ENCODE results near the gene SNX9. TPM values are rescaled to one million over a fixed set of nuclear protein-coding genes. Genes with fewer than 3 reads are reported as not detected.

SNX9 gene
- total RNA-seq, 1 donor from 2014 or later: 25.0 TPM

- Histone ChIP-seq H3K27ac (no peak overlapping the region), H3K36me3 (peaks cover 35% of the 10 kb centered on the region), H3K9me3 (no peaks in the 10 kb centered on the region), H3K27me3 (ENCODE audit: low read depth) (no peaks in the 10 kb centered on the region), H3K4me3 (no peak overlapping the region), H3K4me1 (no peaks in the 10 kb centered on the region)
- DNase-seq (no peak), ATAC-seq (no peak)
- intact Hi-C loops (cut with DNase I): no loop called here
- TF ChIP-seq, protein P1, sequence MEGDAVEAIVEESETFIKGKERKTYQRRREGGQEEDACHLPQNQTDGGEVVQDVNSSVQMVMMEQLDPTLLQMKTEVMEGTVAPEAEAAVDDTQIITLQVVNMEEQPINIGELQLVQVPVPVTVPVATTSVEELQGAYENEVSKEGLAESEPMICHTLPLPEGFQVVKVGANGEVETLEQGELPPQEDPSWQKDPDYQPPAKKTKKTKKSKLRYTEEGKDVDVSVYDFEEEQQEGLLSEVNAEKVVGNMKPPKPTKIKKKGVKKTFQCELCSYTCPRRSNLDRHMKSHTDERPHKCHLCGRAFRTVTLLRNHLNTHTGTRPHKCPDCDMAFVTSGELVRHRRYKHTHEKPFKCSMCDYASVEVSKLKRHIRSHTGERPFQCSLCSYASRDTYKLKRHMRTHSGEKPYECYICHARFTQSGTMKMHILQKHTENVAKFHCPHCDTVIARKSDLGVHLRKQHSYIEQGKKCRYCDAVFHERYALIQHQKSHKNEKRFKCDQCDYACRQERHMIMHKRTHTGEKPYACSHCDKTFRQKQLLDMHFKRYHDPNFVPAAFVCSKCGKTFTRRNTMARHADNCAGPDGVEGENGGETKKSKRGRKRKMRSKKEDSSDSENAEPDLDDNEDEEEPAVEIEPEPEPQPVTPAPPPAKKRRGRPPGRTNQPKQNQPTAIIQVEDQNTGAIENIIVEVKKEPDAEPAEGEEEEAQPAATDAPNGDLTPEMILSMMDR (IDR thresholded peaks at IDR 0.05): no peak
Measured at GRCh38 chr6:157911278-157911677, 88.2 kb downstream of the SNX9 start.

- H3K4me3 ChIP-seq: no peak overlapping the region
- H3K36me3 ChIP-seq: peaks cover 35% of the 10 kb centered on the region
- TF ChIP-seq, protein P1 (IDR thresholded peaks at IDR 0.05): no peak
- intact Hi-C loops (cut with DNase I): no loop called here
- no peaks in the 10 kb centered on the region for H3K27me3 ChIP-seq (ENCODE audit: low read depth)
- ATAC-seq: no peak
- no peaks in the 10 kb centered on the region for H3K4me1 ChIP-seq
- no peak for DNase-seq
- H3K9me3 ChIP-seq: no peaks in the 10 kb centered on the region
- H3K27ac ChIP-seq: no peak overlapping the region
Measured at GRCh38 chr6:157911786-157912185, 88.7 kb downstream of the SNX9 start.

GRCh38 chr6:157912326-157912725 is 89.3 kb downstream of the SNX9 start:
- no peaks in the 10 kb centered on the region for H3K9me3 ChIP-seq
- ATAC-seq (no peak), DNase-seq (no peak)
- H3K27ac ChIP-seq: no peak overlapping the region
- H3K27me3 ChIP-seq (ENCODE audit: low read depth): no peaks in the 10 kb centered on the region
- intact Hi-C loops (cut with DNase I): no loop called here
- TF ChIP-seq, protein P1 (IDR thresholded peaks at IDR 0.05): no peak
- H3K4me3 ChIP-seq: no peak overlapping the region
- H3K4me1 ChIP-seq: no peaks in the 10 kb centered on the region
- H3K36me3 ChIP-seq: peaks cover 35% of the 10 kb centered on the region

GRCh38 chr6:157921685-157922367 is 98.8 kb downstream of the SNX9 start:
- intact Hi-C loops (cut with DNase I): no loop called here
- DNase-seq (no peak), ATAC-seq (no peak)
- Histone ChIP-seq H3K36me3 (peaks cover 46% of the 10 kb centered on the region), H3K27me3 (ENCODE audit: low read depth) (no peaks in the 10 kb centered on the region), H3K27ac (no peak overlapping the region), H3K4me3 (no peak overlapping the region), H3K4me1 (no peaks in the 10 kb centered on the region), H3K9me3 (peaks cover 11% of the 10 kb centered on the region)
- TF ChIP-seq, protein P1 (IDR thresholded peaks at IDR 0.05): no peak

DNA sequence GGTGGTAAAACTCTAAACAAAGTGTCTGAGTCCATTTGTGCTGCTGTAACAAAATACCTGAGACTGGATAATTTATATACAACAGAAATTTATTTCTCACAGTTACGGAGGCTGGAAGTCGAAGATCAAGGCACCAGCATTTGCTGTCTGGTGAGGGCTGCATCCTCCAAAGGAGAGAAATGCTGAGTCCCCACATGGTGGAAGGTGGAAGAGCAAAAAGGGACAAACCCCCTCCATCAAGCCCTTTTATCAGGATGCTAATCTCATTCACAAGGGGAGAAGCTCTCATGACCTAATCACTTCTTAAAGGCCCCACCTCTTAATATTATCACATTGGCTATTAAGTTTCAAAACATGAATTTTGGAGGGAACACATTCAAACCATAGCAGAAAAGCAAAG is 102.7 kb downstream of the SNX9 start:
- ATAC-seq (no peak), DNase-seq (no peak)
- H3K4me3 ChIP-seq: no peak overlapping the region
- TF ChIP-seq, protein P1 (IDR thresholded peaks at IDR 0.05): no peak
- intact Hi-C loops (cut with DNase I): no loop called here
- peaks cover 70% of the 10 kb centered on the region for H3K36me3 ChIP-seq
- no peaks in the 10 kb centered on the region for H3K9me3 ChIP-seq
- no peak overlapping the region for H3K27ac ChIP-seq
- no peaks in the 10 kb centered on the region for H3K27me3 ChIP-seq (ENCODE audit: low read depth)
- H3K4me1 ChIP-seq: no peaks in the 10 kb centered on the region
